GM19463 (cell line): ENCODE results near the gene ABTB2.

Source experiments
- ATAC-seq: cut with Tn5 transposase; IDR thresholded peaks from one replicate; pipeline ENCODE4 v1.9.1; 2021; ENCODE audit warnings: mild to moderate bottlenecking, moderate library complexity; ENCODE audit not compliant: unreplicated experiment

Gene ABTB2

GRCh38 chr11:34296412-34296811 lies 61.4 kb downstream of the ABTB2 start:
- no peak for ATAC-seq

GRCh38 chr11:34292546-34292945 lies 65.3 kb downstream of the ABTB2 start:
- no peak for ATAC-seq

GRCh38 chr11:34292111-34292510 lies 65.7 kb downstream of the ABTB2 start:
- ATAC-seq = no peak

GRCh38 chr11:34290926-34291325 lies 66.9 kb downstream of the ABTB2 start:
- no peak for ATAC-seq

- no peak for ATAC-seq
Measured at GRCh38 chr11:34288492-34288891, 69.3 kb downstream of the ABTB2 start.

GRCh38 chr11:34284811-34285481 lies 72.9 kb downstream of the ABTB2 start:
- ATAC-seq = no peak

- no peak for ATAC-seq
Measured at GRCh38 chr11:34284156-34284555, 73.7 kb downstream of the ABTB2 start.

GRCh38 chr11:34280945-34281872 lies 76.6 kb downstream of the ABTB2 start:
- ATAC-seq = no peak

GRCh38 chr11:34278693-34279297 lies 79.0 kb downstream of the ABTB2 start:
- peak; percentile 85 for ATAC-seq

GRCh38 chr11:34278175-34278574 lies 79.6 kb downstream of the ABTB2 start:
- no peak for ATAC-seq

GRCh38 chr11:34277171-34277570 lies 80.6 kb downstream of the ABTB2 start:
- no peak for ATAC-seq

- no peak for ATAC-seq
Measured at GRCh38 chr11:34276352-34276864, 81.4 kb downstream of the ABTB2 start.

- ATAC-seq = no peak
Measured at GRCh38 chr11:34275486-34275885, 82.3 kb downstream of the ABTB2 start.

GRCh38 chr11:34274712-34275398 lies 83.0 kb downstream of the ABTB2 start:
- ATAC-seq = no peak

GRCh38 chr11:34273099-34273498 lies 84.7 kb downstream of the ABTB2 start:
- no peak for ATAC-seq

GRCh38 chr11:34271727-34272126 lies 86.1 kb downstream of the ABTB2 start:
- no peak for ATAC-seq

GRCh38 chr11:34270711-34271110 lies 87.1 kb downstream of the ABTB2 start:
- ATAC-seq = no peak

- no peak for ATAC-seq
Measured at GRCh38 chr11:34269694-34270245, 88.0 kb downstream of the ABTB2 start.

- no peak for ATAC-seq
Measured at GRCh38 chr11:34268906-34269430, 88.8 kb downstream of the ABTB2 start.

- no peak for ATAC-seq
Measured at GRCh38 chr11:34267417-34267816, 90.4 kb downstream of the ABTB2 start.
